Naive thymus-derived CD4-positive, alpha-beta T cell (primary cell): ENCODE measurements around the gene PSMC3IP. TPM values are rescaled to one million over a fixed set of nuclear protein-coding genes. Genes with fewer than 3 reads are reported as not detected.

Experiments used
- ATAC-seq: fragments of 150-1000 bp; cut with Tn5 transposase; 2 replicates; pipeline ENCODE4 v1.10.0; 2021; ENCODE audit warnings: mild to moderate bottlenecking, moderate library complexity
- CTCF ChIA-PET: fragments of 350-600 bp; sonication (Branson Sonifier 250); formaldehyde crosslinking; loops from one replicate; lab custom pipeline; 2021; ENCODE audit warnings: antibody characterized with exemption; lab: Charles Lee
- POLR2A ChIA-PET: fragments of 350-600 bp; sonication (Branson Sonifier 250); formaldehyde crosslinking; loops from one replicate; lab custom pipeline; 2021; ENCODE audit warnings: antibody characterized with exemption, inconsistent platforms; lab: Charles Lee
- DNase-seq, 9 donors: peaks; one replicate each; pipeline versions ENCODE4 v3.0.0 to v3.0.0-alpha.2; 2020 to 2022; ENCODE audit warnings: mixed read lengths in 1 of 9
- H3K27ac ChIP-seq: one replicate; pipeline ENCODE4 v1.7.0; 2013; ENCODE audit warnings: mild to moderate bottlenecking, low read depth, low read length, moderate library complexity
- H3K27me3 ChIP-seq, 2 donors: one replicate each; pipeline ENCODE4 v1.7.0; 2013; ENCODE audit warnings: low read length in 2 of 2, mild to moderate bottlenecking in 2 of 2, moderate library complexity in 2 of 2; ENCODE audit not compliant: control insufficient read depth in 2 of 2, insufficient read depth in 2 of 2
- H3K36me3 ChIP-seq, 3 experiments: 1 replicate in 2 of 3; 2 replicates in 1 of 3; pipeline ENCODE4 v1.7.0; 2013; ENCODE audit warnings: low read length in 3 of 3, mild to moderate bottlenecking in 3 of 3, moderate library complexity in 1 of 3; ENCODE audit not compliant: insufficient read depth in 3 of 3, control insufficient read depth in 2 of 3
- H3K4me1 ChIP-seq, 2 donors: one replicate each; pipeline ENCODE4 v1.7.0; 2013; ENCODE audit warnings: low read length in 2 of 2, mild to moderate bottlenecking in 2 of 2, moderate library complexity in 1 of 2; ENCODE audit not compliant: control insufficient read depth in 2 of 2, insufficient read depth in 2 of 2
- H3K4me3 ChIP-seq: 2 replicates; pipeline ENCODE4 v1.7.0; 2013; ENCODE audit warnings: mild to moderate bottlenecking, low read length
- H3K9me3 ChIP-seq, 3 experiments: 1 replicate in 2 of 3; 2 replicates in 1 of 3; pipeline ENCODE4 v1.7.0; 2013; ENCODE audit warnings: low read length in 3 of 3; ENCODE audit not compliant: control insufficient read depth in 2 of 3
- H3K27ac Mint-ChIP-seq, 9 donors: one replicate each; pipeline ENCODE4 v1.8.0; 2020 to 2022; ENCODE audit warnings: mixed read lengths in 9 of 9, mild to moderate bottlenecking in 8 of 9, moderate library complexity in 5 of 9, inconsistent platforms in 2 of 9
- H3K27me3 Mint-ChIP-seq, 5 donors: one replicate each; pipeline ENCODE4 v1.8.0; 2021 to 2022; ENCODE audit warnings: mixed read lengths in 5 of 5, mild to moderate bottlenecking in 1 of 5
- H3K36me3 Mint-ChIP-seq, 5 donors: one replicate each; pipeline ENCODE4 v1.8.0; 2020 to 2022; ENCODE audit warnings: mixed read lengths in 5 of 5, mild to moderate bottlenecking in 3 of 5, inconsistent platforms in 1 of 5
- H3K4me1 Mint-ChIP-seq, 7 donors: one replicate each; pipeline ENCODE4 v1.8.0; 2020 to 2022; ENCODE audit warnings: mixed read lengths in 7 of 7, mild to moderate bottlenecking in 3 of 7, inconsistent platforms in 1 of 7
- H3K4me3 Mint-ChIP-seq, 10 donors: one replicate each; pipeline ENCODE4 v1.8.0; 2020 to 2022; ENCODE audit warnings: mild to moderate bottlenecking in 10 of 10, mixed read lengths in 10 of 10, moderate library complexity in 6 of 10, inconsistent platforms in 2 of 10
- H3K9me3 Mint-ChIP-seq, 11 donors: one replicate each; pipeline ENCODE4 v1.8.0; 2020 to 2022; ENCODE audit warnings: mixed read lengths in 11 of 11, mild to moderate bottlenecking in 4 of 11, inconsistent platforms in 1 of 11, moderate library complexity in 1 of 11
- intact Hi-C, 2 donors: fragments of 100-400 bp; cut with micrococcal nuclease; formaldehyde crosslinking; loops; one replicate each; pipeline ENCODE4 v1.15.1; 2023
- polyA plus RNA-seq, 2 donors: library from polyadenylated mRNA; unstranded; fragments of 300-500 nt; fragmentation: Illumina TruSeq; gene quantifications; one replicate each; pipeline ENCODE4 v1.2.3, GENCODE V29; 2021
- total RNA-seq, 6 experiments: library from RNA in 5 of 6; stranded (reverse) in 5 of 6; gene quantifications; 1 replicate in 5 of 6; 2 replicates in 1 of 6; pipeline ENCODE4 v1.2.3 and lab custom pipeline; 2021 to 2026

The PSMC3IP gene
- total and polyA plus RNA-seq, 7 experiments from 2014 or later: 1.3 to 14.0 (median 3.5) TPM

DNA sequence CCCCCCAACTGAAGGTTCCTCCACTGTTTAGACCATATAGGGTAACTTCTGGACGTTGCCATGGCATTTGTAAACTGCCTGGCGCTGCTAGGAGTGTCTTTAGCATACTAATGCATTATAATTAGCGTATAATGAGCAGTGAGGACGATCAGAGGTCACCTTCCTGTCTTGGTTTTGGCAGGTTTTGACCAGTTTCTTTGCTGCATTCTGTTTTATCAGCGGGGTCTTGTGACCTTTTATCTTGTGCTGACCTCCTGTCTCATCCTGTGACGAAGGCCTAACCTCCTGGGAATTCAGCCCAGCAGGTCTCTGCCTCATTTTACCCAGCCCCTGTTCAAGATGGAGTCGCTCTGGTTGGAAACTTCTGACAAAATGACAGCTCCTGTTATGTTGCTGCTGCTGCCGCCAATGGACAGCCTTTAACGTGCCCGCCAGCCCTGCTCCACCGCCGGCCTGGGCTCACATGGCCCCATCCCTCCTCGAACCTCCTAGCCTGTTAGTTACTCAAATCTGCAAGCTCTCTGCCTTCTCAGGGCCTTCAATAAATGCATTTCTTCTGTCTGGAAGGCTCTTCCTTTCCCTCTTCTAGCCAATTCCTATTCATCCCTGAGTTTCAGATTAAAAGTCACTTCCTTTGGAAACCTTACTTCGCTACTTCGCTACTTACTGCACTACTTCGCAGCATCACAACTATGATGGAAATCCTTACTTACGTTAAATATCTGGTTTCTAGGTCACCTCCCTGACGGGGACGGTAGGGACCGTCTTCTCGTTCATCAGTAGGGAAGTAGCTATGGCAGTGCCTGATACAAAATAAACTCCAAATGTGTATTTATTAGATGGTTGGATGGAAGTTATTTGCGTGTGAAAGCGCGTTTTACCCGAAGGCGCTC is 42.1 kb downstream of the PSMC3IP start:
- H3K4me1 Mint-ChIP-seq: peaks cover 27 to 50% (median 42%) of the 10 kb centered on the region in 7 donors
- ChIA-PET CTCF (interaction anchor here (0.8 to 1.0 kb wide), 2 partner anchors 13 to 225 kb away, joined by 3 to 4 read pairs; no protein-coding TSS in a partner anchor), POLR2A (interaction anchor here (0.5 to 2.8 kb wide), 15 partner anchors 8 to 826 kb away, joined by 3 to 19 read pairs (median 5); partner anchors contain the start of genes BECN1, DNAJC7, HSD17B1 and MLX)
- H3K36me3 ChIP-seq: no peaks in the 10 kb centered on the region
- ATAC-seq: peak; percentile 5
- no peaks in the 10 kb centered on the region for H3K9me3 ChIP-seq
- no peaks in the 10 kb centered on the region for H3K27me3 ChIP-seq
- peak overlapping the region; percentile 75 to 96 (median 84) for H3K4me3 Mint-ChIP-seq
- H3K4me1 ChIP-seq: peaks cover 15 to 25% of the 10 kb centered on the region in 2 donors
- intact Hi-C loops: loop anchor here (1.0 to 10.0 kb wide), 8 partner anchors 19 to 671 kb away; partner anchors contain the start of genes COASY (in 1 of the 2), GHDC (in 1 of the 2), KLHL11 (in 1 of the 2) and PLEKHH3 (in 1 of the 2)
- no peak for DNase-seq
- peak overlapping the region; percentile 53 for H3K27ac ChIP-seq
- peak overlapping the region; percentile 50 for H3K4me3 ChIP-seq
- peaks cover 0 to 4% (median 0%) of the 10 kb centered on the region in 11 donors for H3K9me3 Mint-ChIP-seq
- H3K27me3 Mint-ChIP-seq: peaks cover 0 to 9% (median 0%) of the 10 kb centered on the region in 5 donors
- H3K27ac Mint-ChIP-seq: peak overlapping the region; percentile 3 to 92 (median 78)
- H3K36me3 Mint-ChIP-seq: peaks cover 0 to 5% (median 5%) of the 10 kb centered on the region in 5 donors

DNA sequence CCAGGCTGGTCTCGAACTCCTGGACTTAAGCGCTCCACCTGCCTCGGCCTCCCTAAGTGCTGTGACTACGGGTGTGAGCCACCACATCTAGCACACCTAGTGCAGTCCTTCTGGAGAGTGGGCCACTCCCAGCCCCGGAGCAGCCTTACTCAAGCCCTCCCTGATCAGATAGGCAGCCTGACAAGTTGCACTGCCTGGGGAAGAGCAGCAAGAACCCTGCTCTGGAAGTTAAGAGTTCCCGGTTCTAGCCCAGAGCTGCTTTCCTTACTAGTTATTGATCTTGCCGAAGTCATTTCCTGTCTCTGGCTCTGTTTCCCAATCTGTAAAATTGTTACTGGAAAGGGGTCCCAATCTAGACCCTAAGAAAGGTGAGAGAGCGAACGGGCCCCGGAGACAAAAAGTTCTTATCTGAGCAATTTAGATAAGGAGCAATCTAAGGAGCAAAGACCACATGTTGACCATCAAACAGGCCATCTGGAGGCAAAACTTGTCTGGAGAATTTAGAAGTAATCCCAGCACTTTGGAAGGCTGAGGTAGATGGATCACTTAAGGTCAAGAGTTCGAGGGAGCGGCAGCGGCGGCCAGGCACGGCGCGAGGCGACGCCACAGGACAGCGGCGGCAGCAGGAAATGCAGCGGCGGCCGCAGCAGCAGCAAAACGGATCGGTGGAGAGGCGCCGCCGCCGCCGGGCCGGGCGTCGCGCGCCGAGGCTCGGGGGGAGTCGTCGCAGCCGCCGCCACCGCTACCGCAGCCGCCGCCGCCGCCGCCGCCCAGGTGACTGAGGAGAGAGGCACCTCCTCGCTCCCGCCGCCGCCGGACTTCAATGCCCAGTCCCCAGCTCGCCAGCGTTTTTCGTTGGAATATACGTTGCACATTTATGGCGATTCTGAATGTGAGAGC is 45.8 kb downstream of the PSMC3IP start:
- DNase-seq (peak; percentile 42 to 66 (median 47)), ATAC-seq (peak; percentile 47)
- H3K36me3 Mint-ChIP-seq: no peaks in the 10 kb centered on the region
- H3K9me3 Mint-ChIP-seq: peaks cover 0 to 4% (median 0%) of the 10 kb centered on the region in 11 donors
- CTCF ChIA-PET: no interaction called here
- intact Hi-C loops: loop anchor here in 1 of 2 donors (10.0 kb wide), 2 partner anchors 337 to 667 kb away; partner anchors contain the start of genes GHDC and KLHL11
- Histone ChIP-seq H3K9me3 (no peaks in the 10 kb centered on the region), H3K4me1 (peaks cover 33 to 39% of the 10 kb centered on the region in 2 donors), H3K36me3 (no peaks in the 10 kb centered on the region), H3K27me3 (no peaks in the 10 kb centered on the region), H3K4me3 (peak overlapping the region; percentile 39), H3K27ac (peak overlapping the region; percentile 42)
- H3K4me3 Mint-ChIP-seq: peak overlapping the region; percentile 82 to 89 (median 86)
- peak overlapping the region; percentile 46 to 89 (median 73) for H3K27ac Mint-ChIP-seq
- peaks cover 29 to 54% (median 47%) of the 10 kb centered on the region in 7 donors for H3K4me1 Mint-ChIP-seq
- POLR2A ChIA-PET: interaction anchor here (0.6 to 0.9 kb wide), 3 partner anchors 12 to 309 kb away, joined by 3 to 6 read pairs (median 4); no protein-coding TSS in a partner anchor
- peaks cover 0 to 11% (median 0%) of the 10 kb centered on the region in 5 donors for H3K27me3 Mint-ChIP-seq

DNA sequence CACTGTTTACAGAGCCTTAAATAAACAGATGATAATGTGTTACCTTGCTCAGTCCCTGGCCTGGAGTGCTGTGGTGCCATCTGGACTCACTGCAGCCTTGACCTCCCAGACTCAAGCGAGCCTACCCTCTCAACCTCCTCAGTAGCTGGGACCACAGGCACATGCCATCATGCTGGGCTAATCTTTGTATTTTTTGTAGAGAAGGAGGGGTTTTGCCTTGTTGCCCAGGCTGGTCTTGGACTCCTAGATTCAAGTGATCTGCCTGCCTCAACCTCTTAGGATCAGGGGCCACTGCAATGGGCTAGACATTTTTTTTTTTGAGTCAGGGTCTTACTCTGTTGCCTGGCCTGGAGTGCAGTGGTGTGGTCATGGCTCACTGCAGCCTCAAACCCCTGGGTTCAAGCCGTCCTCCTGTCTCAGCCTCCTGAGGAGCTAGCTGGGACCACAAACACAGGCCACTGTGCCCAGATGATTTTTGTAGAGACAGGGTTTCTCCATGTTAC is 46.5 kb downstream of the PSMC3IP start:
- Mint-ChIP-seq H3K27ac (peak overlapping the region in 7 of 9 donors; percentile 52 to 89 (median 73)), H3K9me3 (peaks cover 0 to 4% (median 0%) of the 10 kb centered on the region in 11 donors), H3K36me3 (no peaks in the 10 kb centered on the region), H3K4me1 (peaks cover 28 to 52% (median 44%) of the 10 kb centered on the region in 7 donors), H3K27me3 (peaks cover 0 to 11% (median 0%) of the 10 kb centered on the region in 5 donors), H3K4me3 (peak overlapping the region; percentile 82 to 89 (median 86))
- Histone ChIP-seq H3K4me1 (peaks cover 33 to 38% of the 10 kb centered on the region in 2 donors), H3K27ac (peak overlapping the region; percentile 42), H3K36me3 (no peaks in the 10 kb centered on the region), H3K27me3 (no peaks in the 10 kb centered on the region), H3K9me3 (no peaks in the 10 kb centered on the region), H3K4me3 (no peak overlapping the region)
- intact Hi-C loops: loop anchor here in 1 of 2 donors (10.0 kb wide), 2 partner anchors 336 to 666 kb away; partner anchors contain the start of genes GHDC and KLHL11
- ChIA-PET POLR2A (interaction anchor here (0.6 to 1.6 kb wide), 10 partner anchors 10 to 247 kb away, joined by 3 to 9 read pairs (median 4); partner anchors contain the start of gene PSMC3IP), CTCF (interaction anchor here (0.6 to 2.2 kb wide), 4 partner anchors 14 to 293 kb away, joined by 3 to 7 read pairs (median 4); partner anchors contain the start of gene BECN1)
- ATAC-seq (no peak), DNase-seq (no peak)

GRCh38 chr17:42529061-42529460 is 48.5 kb downstream of the PSMC3IP start:
- Histone ChIP-seq H3K27me3 (no peaks in the 10 kb centered on the region), H3K27ac (no peak overlapping the region), H3K36me3 (no peaks in the 10 kb centered on the region), H3K9me3 (no peaks in the 10 kb centered on the region), H3K4me3 (no peak overlapping the region), H3K4me1 (peaks cover 33 to 38% of the 10 kb centered on the region in 2 donors)
- Mint-ChIP-seq H3K4me1 (peaks cover 23 to 44% (median 39%) of the 10 kb centered on the region in 7 donors), H3K27ac (peak overlapping the region in 5 of 9 donors; percentile 36 to 85 (median 81)), H3K4me3 (peak overlapping the region in 3 of 10 donors; percentile 9 to 45 (median 27)), H3K9me3 (no peaks in the 10 kb centered on the region), H3K36me3 (no peaks in the 10 kb centered on the region), H3K27me3 (peaks cover 0 to 11% (median 0%) of the 10 kb centered on the region in 5 donors)
- ChIA-PET CTCF (interaction anchor here (0.6 to 2.2 kb wide), 2 partner anchors 12 to 213 kb away, joined by 3 to 7 read pairs; no protein-coding TSS in a partner anchor), POLR2A (interaction anchor here (0.7 kb wide), 1 partner anchor 12 kb away, joined by 4 read pairs; no protein-coding TSS in a partner anchor)
- intact Hi-C loops: loop anchor here in 1 of 2 donors (5.0 kb wide), 1 partner anchor 412 kb away; no protein-coding TSS in a partner anchor
- no peak for DNase-seq
- no peak for ATAC-seq

DNA sequence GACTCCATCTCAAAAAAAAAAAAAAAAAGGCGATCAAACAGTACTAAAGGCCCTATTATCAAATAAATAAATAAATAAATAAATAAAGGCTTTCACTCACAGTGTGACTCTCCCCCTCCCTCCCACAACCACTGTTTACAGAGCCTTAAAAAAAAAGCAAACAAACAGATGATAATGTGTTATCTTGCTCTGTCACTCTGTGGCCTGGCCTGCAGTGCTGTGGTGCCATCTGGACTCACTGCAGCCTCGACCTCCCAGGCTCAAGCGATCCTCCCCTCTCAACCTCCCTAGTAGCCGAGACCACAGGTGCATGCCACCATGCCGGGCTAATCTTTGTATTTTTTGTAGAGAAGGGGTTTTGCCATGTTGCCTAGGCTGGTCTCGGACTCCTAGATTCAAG is 49.6 kb downstream of the PSMC3IP start:
- peak overlapping the region in 1 of 9 donors; percentile 76 for H3K27ac Mint-ChIP-seq

More for the DNA sequence above, 49.6 kb downstream of the PSMC3IP start:
- ChIA-PET POLR2A (interaction anchor here (0.6 to 1.1 kb wide), 3 partner anchors 8 to 140 kb away, joined by 3 to 5 read pairs (median 4); partner anchors contain the start of genes NAGLU and STAT3), CTCF (interaction anchor here (0.6 to 1.5 kb wide), 7 partner anchors 8 to 209 kb away, joined by 3 to 7 read pairs (median 3); partner anchors contain the start of genes NAGLU and PSMC3IP)
- peaks cover 33 to 38% of the 10 kb centered on the region in 2 donors for H3K4me1 ChIP-seq
- Mint-ChIP-seq H3K4me1 (peaks cover 23 to 44% (median 32%) of the 10 kb centered on the region in 7 donors), H3K4me3 (no peak overlapping the region), H3K27me3 (peaks cover 0 to 4% (median 0%) of the 10 kb centered on the region in 5 donors), H3K9me3 (no peaks in the 10 kb centered on the region), H3K36me3 (no peaks in the 10 kb centered on the region)
- H3K27ac ChIP-seq: no peak overlapping the region
- H3K36me3 ChIP-seq: no peaks in the 10 kb centered on the region
- ATAC-seq: no peak
- no peaks in the 10 kb centered on the region for H3K27me3 ChIP-seq
- H3K9me3 ChIP-seq: no peaks in the 10 kb centered on the region
- intact Hi-C loops: loop anchor here (1.0 to 5.0 kb wide), 5 partner anchors 100 to 411 kb away; no protein-coding TSS in a partner anchor
- H3K4me3 ChIP-seq: no peak overlapping the region
- no peak for DNase-seq
